Endothelial cell (in vitro differentiated cells): ENCODE results near the gene SQOR. TPM values are rescaled to one million over a fixed set of nuclear protein-coding genes. Genes with fewer than 3 reads are reported as not detected.
A peak's percentile ranks its signal among the peaks of the same experiment; 100 is the strongest.

Experiments used
- DNase-seq: peaks from one replicate; pipeline ENCODE4 v3.0.0; 2021; ENCODE audit warnings: low spot score
- H3K27ac Mint-ChIP-seq: one replicate; pipeline ENCODE4 v1.8.0; 2021; ENCODE audit warnings: mixed read lengths, inconsistent platforms; ENCODE audit not compliant: unreplicated experiment
- H3K27me3 Mint-ChIP-seq: one replicate; pipeline ENCODE4 v1.8.0; 2021; ENCODE audit warnings: mild to moderate bottlenecking, moderate library complexity, mixed read lengths, inconsistent platforms; ENCODE audit not compliant: unreplicated experiment
- H3K36me3 Mint-ChIP-seq: one replicate; pipeline ENCODE4 v1.8.0; 2021; ENCODE audit warnings: mild to moderate bottlenecking, low read depth, mixed read lengths, inconsistent platforms; ENCODE audit not compliant: unreplicated experiment
- H3K4me1 Mint-ChIP-seq: one replicate; pipeline ENCODE4 v1.8.0; 2021; ENCODE audit warnings: mild to moderate bottlenecking, mixed read lengths, inconsistent platforms; ENCODE audit not compliant: unreplicated experiment
- H3K4me3 Mint-ChIP-seq: one replicate; pipeline ENCODE4 v1.8.0; 2021; ENCODE audit warnings: mild to moderate bottlenecking, mixed read lengths, inconsistent platforms; ENCODE audit not compliant: unreplicated experiment
- H3K9me3 Mint-ChIP-seq: one replicate; pipeline ENCODE4 v1.8.0; 2021; ENCODE audit warnings: mixed read lengths, inconsistent platforms; ENCODE audit not compliant: unreplicated experiment
- total RNA-seq: library from RNA; stranded (reverse); fragmentation: NEBNext Ultra II Directional; extraction: Animal tissue kit (Norgen Biotek cat#: 25700); gene quantifications from one replicate; pipeline ENCODE4 v1.2.1, GENCODE V29; 2021; ENCODE audit not compliant: unreplicated experiment
- TF ChIP-seq, protein P1 (sequence below): fragments of 200-600 bp; sonication (generic); IDR thresholded peaks from one replicate; pipeline ENCODE4 v1.5.0; 2021; ENCODE audit warnings: antibody characterized with exemption; ENCODE audit not compliant: unreplicated experiment

The SQOR gene
- total RNA-seq, 1 donor from 2014 or later = 3.8 TPM

DNA sequence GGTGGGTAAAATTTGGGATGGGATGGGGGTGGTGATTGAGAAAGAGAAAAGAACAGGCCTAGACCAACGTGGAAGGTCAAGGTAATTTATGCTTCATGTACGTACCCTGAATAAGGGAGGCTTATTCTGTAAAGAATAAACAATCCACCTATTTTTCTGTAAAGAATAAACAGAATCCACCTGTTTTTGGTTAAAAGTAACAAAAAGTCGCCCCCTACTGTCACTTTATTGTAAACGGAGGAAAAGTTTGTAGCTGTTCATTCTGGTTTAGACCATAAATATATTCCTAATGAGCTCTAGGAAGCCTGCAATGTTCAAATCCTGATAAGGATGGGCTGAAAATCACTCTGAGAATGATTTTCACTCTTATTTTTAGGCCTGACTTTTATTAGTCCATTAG is 23.5 kb upstream of the SQOR start:
- no peak overlapping the region for H3K27ac Mint-ChIP-seq
- TF ChIP-seq, protein P1, sequence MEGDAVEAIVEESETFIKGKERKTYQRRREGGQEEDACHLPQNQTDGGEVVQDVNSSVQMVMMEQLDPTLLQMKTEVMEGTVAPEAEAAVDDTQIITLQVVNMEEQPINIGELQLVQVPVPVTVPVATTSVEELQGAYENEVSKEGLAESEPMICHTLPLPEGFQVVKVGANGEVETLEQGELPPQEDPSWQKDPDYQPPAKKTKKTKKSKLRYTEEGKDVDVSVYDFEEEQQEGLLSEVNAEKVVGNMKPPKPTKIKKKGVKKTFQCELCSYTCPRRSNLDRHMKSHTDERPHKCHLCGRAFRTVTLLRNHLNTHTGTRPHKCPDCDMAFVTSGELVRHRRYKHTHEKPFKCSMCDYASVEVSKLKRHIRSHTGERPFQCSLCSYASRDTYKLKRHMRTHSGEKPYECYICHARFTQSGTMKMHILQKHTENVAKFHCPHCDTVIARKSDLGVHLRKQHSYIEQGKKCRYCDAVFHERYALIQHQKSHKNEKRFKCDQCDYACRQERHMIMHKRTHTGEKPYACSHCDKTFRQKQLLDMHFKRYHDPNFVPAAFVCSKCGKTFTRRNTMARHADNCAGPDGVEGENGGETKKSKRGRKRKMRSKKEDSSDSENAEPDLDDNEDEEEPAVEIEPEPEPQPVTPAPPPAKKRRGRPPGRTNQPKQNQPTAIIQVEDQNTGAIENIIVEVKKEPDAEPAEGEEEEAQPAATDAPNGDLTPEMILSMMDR = peak; percentile 68
- H3K27me3 Mint-ChIP-seq = no peaks in the 10 kb centered on the region
- DNase-seq = no peak
- H3K4me3 Mint-ChIP-seq = no peak overlapping the region
- H3K36me3 Mint-ChIP-seq = peaks cover 4% of the 10 kb centered on the region
- H3K4me1 Mint-ChIP-seq = no peaks in the 10 kb centered on the region
- H3K9me3 Mint-ChIP-seq = no peaks in the 10 kb centered on the region

DNA sequence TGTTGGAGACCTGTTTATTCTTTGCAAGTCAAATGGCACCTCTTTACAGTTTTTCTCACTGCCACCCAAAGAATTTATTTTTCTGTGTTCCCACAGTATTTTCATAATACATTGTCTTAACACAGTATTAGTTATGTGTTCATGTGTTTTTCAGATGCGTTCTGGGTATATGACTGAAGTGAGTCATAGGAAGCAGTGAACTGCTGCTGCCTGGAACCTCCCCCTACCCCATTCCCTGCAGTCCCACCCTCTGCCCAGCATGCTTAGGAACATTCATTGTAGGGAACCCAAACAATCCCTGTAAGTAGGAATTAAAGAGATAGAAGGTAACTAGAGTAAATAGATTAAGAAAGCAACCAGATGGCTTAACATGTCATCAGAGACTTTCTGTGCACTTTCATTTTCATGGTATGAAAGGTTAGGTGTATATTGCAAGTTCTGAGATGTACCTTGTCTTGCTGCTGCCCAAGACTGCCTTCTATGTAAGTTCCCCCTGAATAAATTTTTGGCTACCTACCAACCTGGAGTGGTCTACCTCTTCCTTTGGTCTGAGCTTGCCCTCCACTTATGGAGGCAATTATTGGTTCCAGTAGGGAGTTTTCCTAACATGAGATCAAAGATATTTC is 21.9 kb upstream of the SQOR start:
- peaks cover 4% of the 10 kb centered on the region for H3K4me1 Mint-ChIP-seq
- no peaks in the 10 kb centered on the region for H3K9me3 Mint-ChIP-seq
- no peak overlapping the region for H3K27ac Mint-ChIP-seq
- peaks cover 4% of the 10 kb centered on the region for H3K36me3 Mint-ChIP-seq
- no peak overlapping the region for H3K4me3 Mint-ChIP-seq
- TF ChIP-seq, protein P1 = no peak
- no peak for DNase-seq
- peaks cover 2% of the 10 kb centered on the region for H3K27me3 Mint-ChIP-seq

DNA sequence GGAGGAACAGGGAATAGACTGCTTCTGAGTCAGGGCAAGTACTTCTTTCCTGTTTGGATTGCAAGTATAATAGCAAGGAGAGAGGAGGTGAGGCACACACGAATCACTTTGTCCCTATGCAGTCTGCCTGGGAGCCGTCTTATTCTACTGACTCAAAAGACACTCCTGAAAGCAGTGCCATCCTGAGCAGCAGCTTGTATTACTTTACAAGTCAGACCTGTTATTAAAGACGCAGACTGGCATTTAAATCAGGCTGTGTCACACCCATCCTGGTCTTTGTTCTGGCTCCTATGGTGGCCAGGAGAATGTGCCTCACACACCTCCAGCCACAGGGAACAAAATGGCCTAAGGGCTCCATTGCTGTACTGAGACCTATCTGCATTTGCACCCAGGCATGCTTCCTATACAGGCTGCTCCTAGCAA is 17.9 kb upstream of the SQOR start:
- H3K4me3 Mint-ChIP-seq = no peak overlapping the region
- H3K27me3 Mint-ChIP-seq = peaks cover 2% of the 10 kb centered on the region
- H3K4me1 Mint-ChIP-seq = peaks cover 4% of the 10 kb centered on the region
- TF ChIP-seq, protein P1 = no peak
- no peaks in the 10 kb centered on the region for H3K36me3 Mint-ChIP-seq
- no peak overlapping the region for H3K27ac Mint-ChIP-seq
- DNase-seq = no peak
- no peaks in the 10 kb centered on the region for H3K9me3 Mint-ChIP-seq

DNA sequence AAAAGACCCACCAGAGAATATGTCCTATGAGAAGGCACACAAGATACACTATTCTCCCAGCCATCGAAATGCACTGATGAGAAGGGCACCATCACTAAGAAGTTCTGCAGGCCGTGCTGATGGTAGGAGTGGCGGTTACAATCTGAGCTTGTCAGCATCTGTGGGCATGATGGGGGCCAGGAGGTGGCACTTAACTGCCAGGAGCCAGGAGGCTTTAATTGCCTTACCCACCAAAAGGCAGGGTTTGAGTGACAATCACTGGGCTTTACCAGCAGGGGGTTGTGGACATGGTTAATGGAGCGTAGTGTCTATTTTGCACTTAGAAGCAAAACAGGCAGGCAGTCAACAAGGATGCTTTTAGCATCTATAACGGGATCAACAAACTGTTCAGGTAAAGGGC is 16.0 kb upstream of the SQOR start:
- DNase-seq = no peak
- Mint-ChIP-seq H3K36me3 (no peaks in the 10 kb centered on the region), H3K27me3 (peaks cover 6% of the 10 kb centered on the region), H3K4me1 (peaks cover 4% of the 10 kb centered on the region), H3K9me3 (no peaks in the 10 kb centered on the region), H3K4me3 (no peak overlapping the region), H3K27ac (no peak overlapping the region)
- TF ChIP-seq, protein P1 = no peak

DNA sequence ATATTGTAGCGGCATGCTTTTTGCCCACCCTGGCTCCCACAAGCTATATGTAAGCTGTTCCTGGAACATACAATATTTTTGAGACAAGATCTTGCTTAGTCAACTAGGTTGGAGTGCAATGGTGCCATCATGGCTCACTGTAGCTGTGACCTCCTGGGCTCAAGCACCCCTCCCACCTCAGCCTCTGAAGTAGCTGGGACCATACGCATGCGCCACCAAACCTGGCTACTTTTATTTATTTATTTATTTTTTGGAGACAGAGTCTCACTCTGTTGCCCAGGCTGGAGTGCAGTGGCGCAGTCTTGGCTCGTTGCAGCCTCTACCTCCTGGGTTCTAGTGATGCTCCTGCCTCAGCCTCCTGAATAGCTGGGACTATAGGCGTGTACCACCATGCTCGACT is 6.7 kb upstream of the SQOR start:
- Mint-ChIP-seq H3K36me3 (peaks cover 7% of the 10 kb centered on the region), H3K4me1 (peaks cover 8% of the 10 kb centered on the region), H3K27ac (no peak overlapping the region), H3K27me3 (peaks cover 1% of the 10 kb centered on the region), H3K9me3 (peaks cover 11% of the 10 kb centered on the region), H3K4me3 (no peak overlapping the region)
- TF ChIP-seq, protein P1 = no peak
- DNase-seq = no peak
